Activated CD8-positive, alpha-beta memory T cell treated with anti-CD3 and anti-CD28 coated beads for 4 hours (primary cell): ENCODE data around the gene AP4E1.
"Not testable (repeated sequence)": the region's sequence is repeated elsewhere in the genome, so short reads cannot be mapped to it uniquely, and the experiment has no call there.

Experiments used
- DNase-seq, 2 donors: peaks; one replicate each; pipeline ENCODE4 v3.0.0-alpha.2; 2020; ENCODE audit warnings: low read depth in 2 of 2

The AP4E1 gene

DNA sequence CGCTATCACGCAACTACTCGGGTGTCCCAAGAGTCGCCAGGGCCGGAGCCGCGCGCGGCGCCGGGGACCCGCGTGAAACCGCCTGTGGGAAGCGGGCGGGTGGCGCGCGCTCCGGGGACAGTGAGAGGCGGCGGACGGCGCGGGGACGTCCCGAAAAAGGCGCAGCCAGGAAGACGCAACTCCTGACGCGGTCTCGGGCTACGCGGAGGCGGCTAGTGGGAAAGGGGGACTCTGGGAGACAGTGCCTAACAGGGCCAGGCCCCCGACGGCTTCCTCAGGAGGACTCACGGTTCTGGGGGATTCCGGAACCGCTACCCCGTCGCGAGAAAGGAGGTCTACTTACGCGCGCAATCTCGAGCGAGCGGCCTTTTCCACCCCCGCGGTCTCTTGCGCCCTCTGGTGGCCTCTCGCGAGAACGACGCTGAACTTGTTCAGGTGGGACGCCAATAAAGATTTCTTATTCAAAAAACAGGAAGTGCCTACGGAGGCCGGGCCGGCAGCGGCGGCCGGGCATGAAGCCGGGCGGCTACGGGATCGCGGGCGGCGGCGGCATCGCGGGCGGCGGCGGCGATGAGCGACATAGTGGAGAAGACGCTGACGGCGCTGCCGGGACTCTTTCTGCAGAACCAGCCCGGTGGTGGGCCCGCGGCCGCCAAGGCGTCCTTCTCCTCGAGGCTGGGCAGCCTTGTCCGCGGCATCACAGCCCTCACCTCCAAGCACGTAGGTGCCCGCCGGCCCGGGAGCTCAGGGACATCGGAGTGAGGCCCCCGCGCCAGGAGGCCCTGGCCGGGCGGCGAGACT lies at the start of gene AP4E1:
Gene AP4E1, plus strand, starts transcription at position 475 of the 801 bp plus-strand sequence. Its CDS starts 96 bp downstream, at position 571.
- DNase-seq, result peak; percentile 89 to 92

DNA sequence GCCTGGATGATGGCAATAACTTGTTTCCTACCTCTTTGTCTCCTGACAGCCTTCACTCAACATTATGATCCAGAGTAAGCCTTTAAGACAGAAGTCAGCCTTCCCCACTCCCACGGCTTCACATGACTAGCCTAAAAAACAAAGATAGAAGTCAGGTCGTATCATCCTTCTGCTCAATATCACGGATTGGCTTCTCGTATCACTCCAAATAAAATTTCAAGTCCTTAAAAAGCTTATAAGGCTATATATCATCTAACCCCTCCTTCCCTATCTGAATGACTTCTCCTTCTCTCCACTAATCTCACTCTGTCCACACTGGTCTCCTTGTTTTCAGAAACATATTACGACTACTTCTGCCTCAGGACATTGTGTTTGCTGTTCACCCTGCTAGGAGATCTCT lies 47.7 kb upstream of the AP4E1 start:
- DNase-seq, result no peak

GRCh38 chr15:50862553-50862952 lies 45.9 kb upstream of the AP4E1 start:
- no peak for DNase-seq

DNA sequence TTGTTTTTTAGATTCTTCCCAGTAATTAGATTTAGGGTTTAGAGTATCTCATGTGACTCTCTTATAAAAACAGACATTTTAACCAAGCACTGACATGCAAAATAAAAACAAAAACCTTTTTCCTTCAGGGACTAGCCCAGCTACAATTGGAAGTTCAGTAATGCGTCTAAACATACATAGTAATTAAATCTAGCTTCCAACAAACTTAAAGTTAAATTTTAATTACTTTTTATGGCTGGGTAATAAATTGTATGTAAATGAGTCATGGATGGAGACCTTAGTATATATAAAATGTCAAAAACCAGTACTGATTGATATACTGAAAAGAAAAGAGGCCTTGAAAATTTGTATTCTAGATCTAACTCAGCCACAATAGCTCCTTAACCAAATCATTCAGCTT lies 43.6 kb upstream of the AP4E1 start:
- no peak for DNase-seq

- no peak for DNase-seq
Measured at GRCh38 chr15:50865515-50866353, 42.7 kb upstream of the AP4E1 start.

DNA sequence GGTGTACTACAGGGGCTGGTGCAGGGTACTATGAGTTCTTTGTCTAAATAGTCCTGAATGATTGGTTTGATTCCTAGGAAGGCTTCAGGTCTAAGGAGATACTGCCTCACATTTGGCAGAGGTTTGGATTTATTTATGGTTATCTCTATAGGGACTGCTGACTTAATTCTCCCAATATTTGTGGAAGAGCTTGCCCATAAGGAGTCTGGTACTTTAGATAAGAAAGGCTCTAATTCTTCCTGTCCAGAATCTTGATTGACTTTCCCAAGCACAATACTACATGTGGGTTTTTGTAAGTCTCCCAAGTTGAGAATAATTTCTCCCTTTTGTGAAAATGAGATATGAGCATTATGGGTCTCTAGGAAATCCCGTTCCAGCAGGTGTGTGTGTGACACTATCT lies 36.7 kb upstream of the AP4E1 start:
- DNase-seq, result no peak

- no peak for DNase-seq
Measured at GRCh38 chr15:50872832-50873426, 35.6 kb upstream of the AP4E1 start.

GRCh38 chr15:50873935-50874361 lies 34.5 kb upstream of the AP4E1 start:
- DNase-seq, result no peak

GRCh38 chr15:50875238-50875637 lies 33.2 kb upstream of the AP4E1 start:
- not testable (repeated sequence) for DNase-seq

GRCh38 chr15:50876260-50876988 lies 32.1 kb upstream of the AP4E1 start:
- DNase-seq, result no peak

- DNase-seq, result peak; percentile 21 to 48
Measured at GRCh38 chr15:50876989-50877360, 31.5 kb upstream of the AP4E1 start.

GRCh38 chr15:50879016-50879617 lies 29.4 kb upstream of the AP4E1 start:
- DNase-seq, result no peak

GRCh38 chr15:50880206-50880605 lies 28.3 kb upstream of the AP4E1 start:
- no peak for DNase-seq

DNA sequence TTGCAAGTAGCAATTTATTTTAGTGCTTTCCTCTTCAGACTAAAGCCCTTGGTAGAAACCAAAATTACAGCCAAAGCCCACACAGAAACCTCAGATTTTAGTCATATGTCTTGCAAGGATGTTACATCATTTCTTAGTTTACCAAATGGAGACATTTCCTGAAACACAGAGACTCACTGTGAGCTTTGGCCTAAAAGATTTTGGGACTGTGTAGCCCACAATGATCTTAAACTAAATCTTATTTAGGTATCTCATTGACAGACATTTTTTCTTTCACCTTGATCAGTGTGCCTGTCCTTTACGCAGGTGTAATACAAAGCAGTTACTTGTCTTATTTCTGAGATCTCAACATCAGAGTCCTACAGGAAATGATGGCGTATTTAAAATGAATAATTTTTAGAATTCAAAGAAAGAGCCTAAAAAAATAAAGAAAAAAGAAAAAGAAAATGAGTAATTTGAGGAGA lies 27.8 kb upstream of the AP4E1 start:
- no peak for DNase-seq

- DNase-seq, result no peak
Measured at GRCh38 chr15:50881121-50882048, 27.1 kb upstream of the AP4E1 start.

- DNase-seq, result no peak
Measured at GRCh38 chr15:50883903-50884302, 24.6 kb upstream of the AP4E1 start.

DNA sequence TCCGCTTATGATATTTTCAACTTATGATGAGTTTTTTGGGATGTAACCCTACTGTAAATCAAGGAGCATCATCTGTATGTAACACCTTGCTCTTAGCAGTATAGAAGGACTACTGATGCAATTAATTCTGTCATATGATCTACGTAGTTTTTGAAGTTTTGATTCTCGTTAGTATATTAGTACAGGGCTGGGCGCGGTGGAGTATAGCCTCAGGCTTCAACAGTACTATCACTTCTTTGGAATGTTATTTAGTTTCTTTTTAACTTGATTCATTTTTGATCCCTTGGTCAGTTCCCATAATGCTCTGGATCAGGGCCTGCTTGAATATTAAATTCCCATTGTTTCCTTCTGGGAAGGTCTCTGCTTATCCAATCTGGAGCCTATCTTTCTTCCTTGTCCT lies 23.9 kb upstream of the AP4E1 start:
- DNase-seq, result no peak

DNA sequence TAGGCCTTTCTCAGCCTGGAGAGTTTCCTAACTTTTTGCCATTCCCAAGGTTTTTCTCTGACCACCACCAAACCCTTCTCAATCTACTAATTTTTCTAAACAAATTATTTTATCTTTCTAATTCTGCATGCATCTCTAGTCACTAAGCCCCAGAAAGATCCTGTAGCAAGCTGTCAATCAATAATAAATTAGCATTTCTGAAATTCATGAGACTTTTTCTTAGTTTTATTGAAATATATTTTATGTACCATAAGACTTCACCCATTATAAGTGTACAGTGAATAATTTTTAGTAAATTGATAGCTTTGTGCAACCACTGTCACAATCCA lies 22.4 kb upstream of the AP4E1 start:
- no peak for DNase-seq

GRCh38 chr15:50886611-50887345 lies 21.7 kb upstream of the AP4E1 start:
- no peak for DNase-seq

- DNase-seq, result no peak
Measured at GRCh38 chr15:50888054-50888453, 20.4 kb upstream of the AP4E1 start.
